Inflammatory macrophage (primary cell): ENCODE measurements around the gene TENT5A.

ENCODE experiments used
- DNase-seq, 2 donors: peaks; one replicate each; pipeline ENCODE4 v3.0.0-alpha.2; 2020 to 2022

The TENT5A gene

GRCh38 chr6:81700414-81700813, 52.1 kb downstream of the TENT5A start:
- DNase-seq, result no peak

- no peak for DNase-seq
Measured at GRCh38 chr6:81697559-81697958, 54.9 kb downstream of the TENT5A start.

- DNase-seq, result no peak
Measured at GRCh38 chr6:81696524-81696923, 56.0 kb downstream of the TENT5A start.
